Keratinocyte (primary cell): ENCODE measurements around the gene MED15. TPM values are rescaled to one million over a fixed set of nuclear protein-coding genes. Genes with fewer than 3 reads are reported as not detected.
A peak's percentile ranks its signal among the peaks of the same experiment; 100 is the strongest.

Source experiments
- DNase-seq: peaks from one replicate; pipeline ENCODE4 v3.0.0-alpha.2; 2011; ENCODE audit warnings: low read depth, missing footprints, low spot score
- FAIRE-seq: peaks from 2 replicates; lab custom pipeline; 2011; peaks lifted over from hg19 to GRCh38; lab: Jason Lieb, UNC
- H2AFZ ChIP-seq: 2 replicates; pipeline ENCODE4 v1.6.0; 2012; ENCODE audit warnings: low read length, control low read depth, inconsistent platforms; ENCODE audit not compliant: control insufficient read depth
- H3K27ac ChIP-seq: 2 replicates; pipeline ENCODE4 v1.5.1; 2011; ENCODE audit warnings: low read length; ENCODE audit not compliant: control insufficient read depth, insufficient read depth
- H3K27me3 ChIP-seq: 3 replicates; pipeline ENCODE4 v1.6.0; 2011; ENCODE audit warnings: low read length; ENCODE audit not compliant: control insufficient read depth, insufficient read depth; ENCODE audit errors: extremely low read depth
- H3K36me3 ChIP-seq, 2 experiments: 2 replicates in 1 of 2; 3 replicates in 1 of 2; pipeline ENCODE4 v1.5.1; 2011; ENCODE audit warnings: low read length in 2 of 2, mild to moderate bottlenecking in 1 of 2; ENCODE audit not compliant: control insufficient read depth in 2 of 2, insufficient read depth in 2 of 2; ENCODE audit errors: extremely low read depth in 1 of 2
- H3K4me1 ChIP-seq: 3 replicates; pipeline ENCODE4 v1.5.1; 2011; ENCODE audit warnings: low read length; ENCODE audit not compliant: control insufficient read depth, insufficient read depth; ENCODE audit errors: extremely low read depth
- H3K4me2 ChIP-seq: 3 replicates; pipeline ENCODE4 v1.6.0; 2011; ENCODE audit warnings: low read depth, low read length; ENCODE audit not compliant: control insufficient read depth, insufficient read depth; ENCODE audit errors: extremely low read depth
- H3K4me3 ChIP-seq, 3 experiments: fragments of 200-600 bp in 1 of 3; sonication (generic) in 1 of 3; 2 replicates in 2 of 3; 3 replicates in 1 of 3; pipeline ENCODE4 v1.5.1; 2011 to 2016; ENCODE audit warnings: low read length in 3 of 3, mild to moderate bottlenecking in 3 of 3, control low read depth in 2 of 3, inconsistent platforms in 1 of 3, low read depth in 1 of 3, mixed read lengths in 1 of 3, mixed run types in 1 of 3, moderate library complexity in 1 of 3; ENCODE audit not compliant: control insufficient read depth in 2 of 3, insufficient read depth in 2 of 3; ENCODE audit errors: extremely low read depth in 1 of 3
- H3K79me2 ChIP-seq: 2 replicates; pipeline ENCODE4 v1.6.0; 2012; ENCODE audit warnings: low read length; ENCODE audit not compliant: control insufficient read depth, insufficient read depth
- H3K9ac ChIP-seq: 3 replicates; pipeline ENCODE4 v1.6.0; 2011; ENCODE audit warnings: low read length; ENCODE audit not compliant: control insufficient read depth, insufficient read depth; ENCODE audit errors: extremely low read depth
- H3K9me1 ChIP-seq: 3 replicates; pipeline ENCODE4 v1.6.0; 2011; ENCODE audit warnings: low read length; ENCODE audit not compliant: control insufficient read depth, insufficient read depth; ENCODE audit errors: extremely low read depth
- H3K9me3 ChIP-seq: 2 replicates; pipeline ENCODE4 v1.5.1; 2012; ENCODE audit warnings: low read depth, low read length; ENCODE audit not compliant: control insufficient read depth
- H4K20me1 ChIP-seq: 3 replicates; pipeline ENCODE4 v1.6.0; 2011; ENCODE audit warnings: low read length; ENCODE audit not compliant: control insufficient read depth, insufficient read depth; ENCODE audit errors: extremely low read depth
- EZH2 ChIP-seq: IDR thresholded peaks from one replicate; pipeline ENCODE4 v1.6.1; 2012; ENCODE audit warnings: inconsistent platforms, mild to moderate bottlenecking, low read length, moderate library complexity
- dilution Hi-C: fragments of 300-500 bp; cut with MboI; formaldehyde crosslinking; loops from one replicate; pipeline ENCODE4 v1.7.0; 2020; ENCODE audit warnings: low sequenced_read_pairs; ENCODE audit not compliant: extremely low pct_ligation_motif_present
- polyA plus RNA-seq, 5 experiments: library from polyadenylated mRNA; depleted of rRNA in 3 of 5; stranded (reverse) in 3 of 5; stranded (forward) in 1 of 5; unstranded in 1 of 5; fragments of >200 nt; gene quantifications; 1 replicate in 1 of 5; 2 replicates in 3 of 5; 3 replicates in 1 of 5; pipeline versions ENCODE4 v1.2.1 to v1.2.3, GENCODE V29; 2011 to 2012; ENCODE audit warnings: missing spikeins in 2 of 5, low read depth in 1 of 5, low replicate concordance in 1 of 5
- TF ChIP-seq, protein P1 (sequence below), 3 experiments: IDR thresholded peaks in 1 of 3; conservative IDR thresholded peaks in 1 of 3; optimal IDR thresholded peaks in 1 of 3; 2 replicates in 2 of 3; 3 replicates in 1 of 3; pipeline versions ENCODE3 to v1.5.1; 2011; ENCODE audit warnings: low read length in 3 of 3, mild to moderate bottlenecking in 3 of 3, moderate library complexity in 2 of 3, control low read depth in 1 of 3, inconsistent platforms in 1 of 3; ENCODE audit not compliant: insufficient read depth in 2 of 3; ENCODE audit errors: extremely low read depth in 1 of 3

MED15 gene
- polyA plus RNA-seq, 1 donor (not counting 4 experiments of a cell fraction or from before 2014, with no cell fraction given) = 24.9 TPM

DNA sequence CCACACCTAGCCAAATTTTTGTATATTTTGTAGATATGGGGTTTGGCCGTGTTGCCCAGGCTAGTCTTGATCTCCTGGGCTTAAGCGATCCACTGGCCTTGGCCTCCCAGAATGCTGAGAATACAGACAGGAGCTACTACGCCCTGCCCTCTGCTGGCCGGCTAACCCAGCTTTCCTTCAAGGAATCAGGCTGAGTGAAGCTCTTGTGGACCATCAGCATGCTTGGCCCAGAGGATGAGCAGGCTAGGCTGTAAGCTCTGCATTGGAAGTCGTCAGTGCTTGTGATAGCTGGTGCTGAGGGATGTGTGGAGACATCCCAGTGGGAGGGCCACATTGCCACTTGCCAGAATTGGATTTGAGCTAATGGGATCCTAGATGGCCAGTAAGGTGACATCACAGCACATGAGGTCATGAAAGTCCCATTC lies 60.6 kb downstream of the MED15 start:
- peaks cover 57% of the 10 kb centered on the region for H3K4me1 ChIP-seq
- no peaks in the 10 kb centered on the region for H3K9me3 ChIP-seq
- H3K27me3 ChIP-seq = no peaks in the 10 kb centered on the region
- peaks cover 43 to 65% of the 10 kb centered on the region in 2 experiments for H3K36me3 ChIP-seq
- no peak overlapping the region for H2AFZ ChIP-seq
- peaks cover 22% of the 10 kb centered on the region for H3K79me2 ChIP-seq
- peaks cover 40% of the 10 kb centered on the region for H4K20me1 ChIP-seq
- peak overlapping the region; percentile 29 for H3K4me2 ChIP-seq
- TF ChIP-seq EZH2 = no peak
- TF ChIP-seq, protein P1, sequence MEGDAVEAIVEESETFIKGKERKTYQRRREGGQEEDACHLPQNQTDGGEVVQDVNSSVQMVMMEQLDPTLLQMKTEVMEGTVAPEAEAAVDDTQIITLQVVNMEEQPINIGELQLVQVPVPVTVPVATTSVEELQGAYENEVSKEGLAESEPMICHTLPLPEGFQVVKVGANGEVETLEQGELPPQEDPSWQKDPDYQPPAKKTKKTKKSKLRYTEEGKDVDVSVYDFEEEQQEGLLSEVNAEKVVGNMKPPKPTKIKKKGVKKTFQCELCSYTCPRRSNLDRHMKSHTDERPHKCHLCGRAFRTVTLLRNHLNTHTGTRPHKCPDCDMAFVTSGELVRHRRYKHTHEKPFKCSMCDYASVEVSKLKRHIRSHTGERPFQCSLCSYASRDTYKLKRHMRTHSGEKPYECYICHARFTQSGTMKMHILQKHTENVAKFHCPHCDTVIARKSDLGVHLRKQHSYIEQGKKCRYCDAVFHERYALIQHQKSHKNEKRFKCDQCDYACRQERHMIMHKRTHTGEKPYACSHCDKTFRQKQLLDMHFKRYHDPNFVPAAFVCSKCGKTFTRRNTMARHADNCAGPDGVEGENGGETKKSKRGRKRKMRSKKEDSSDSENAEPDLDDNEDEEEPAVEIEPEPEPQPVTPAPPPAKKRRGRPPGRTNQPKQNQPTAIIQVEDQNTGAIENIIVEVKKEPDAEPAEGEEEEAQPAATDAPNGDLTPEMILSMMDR (optimal IDR thresholded peaks at IDR 0.05 in 1 of 3, IDR thresholded peaks at IDR 0.05 in 1 of 3, conservative IDR thresholded peaks at IDR 0.05 in 1 of 3; ENCODE audit: extremely low read depth in 1 of 3, insufficient read depth in 2 of 3, low read length in 3 of 3) = peak; percentile 38 to 58 (median 57)
- peaks cover 10% of the 10 kb centered on the region for H3K9me1 ChIP-seq
- H3K27ac ChIP-seq = peak overlapping the region; percentile 29
- dilution Hi-C loops = no loop called here
- H3K4me3 ChIP-seq = no peak overlapping the region
- no peak for DNase-seq
- peak overlapping the region; percentile 30 for H3K9ac ChIP-seq
- FAIRE-seq = peak; percentile 23

DNA sequence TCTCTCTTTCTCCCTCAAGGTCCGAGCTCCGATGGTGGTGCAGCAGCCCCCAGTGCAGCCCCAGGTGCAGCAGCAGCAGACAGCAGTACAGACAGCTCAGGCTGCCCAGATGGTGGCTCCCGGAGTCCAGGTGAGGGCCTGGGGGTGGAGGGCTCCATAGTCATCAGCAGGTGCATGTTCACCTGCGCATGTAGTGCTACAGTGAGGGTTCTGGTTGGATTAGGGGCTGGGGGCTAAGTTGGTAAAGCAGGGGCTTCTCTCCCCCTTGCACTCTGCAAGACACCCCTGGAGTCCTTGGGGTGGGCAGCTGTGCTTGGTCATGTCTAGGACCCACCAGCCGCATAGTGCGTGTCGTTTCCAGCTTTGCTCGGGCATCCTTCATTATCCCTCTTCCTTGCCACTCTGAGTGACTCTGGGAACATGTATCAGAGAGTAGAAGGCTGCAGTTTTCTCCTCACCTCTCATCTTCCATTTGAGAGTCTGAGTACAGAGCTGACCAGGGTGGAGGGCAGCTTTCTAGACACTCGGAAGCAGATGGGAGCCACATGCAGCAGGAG lies 61.2 kb downstream of the MED15 start:
- Histone ChIP-seq H3K36me3 (peaks cover 48 to 65% of the 10 kb centered on the region in 2 experiments), H3K9me1 (peaks cover 10% of the 10 kb centered on the region), H3K4me2 (peak overlapping the region; percentile 30), H3K79me2 (peaks cover 24% of the 10 kb centered on the region), H3K27me3 (no peaks in the 10 kb centered on the region), H3K9ac (peak overlapping the region; percentile 43), H3K4me3 (peak overlapping the region in 1 of 3 experiments; percentile 5), H3K27ac (peak overlapping the region; percentile 89), H2AFZ (no peak overlapping the region), H4K20me1 (peaks cover 40% of the 10 kb centered on the region), H3K4me1 (peaks cover 51% of the 10 kb centered on the region), H3K9me3 (no peaks in the 10 kb centered on the region)
- TF ChIP-seq EZH2 = no peak
- TF ChIP-seq, protein P1 (optimal IDR thresholded peaks at IDR 0.05 in 1 of 3, IDR thresholded peaks at IDR 0.05 in 1 of 3, conservative IDR thresholded peaks at IDR 0.05 in 1 of 3; ENCODE audit: extremely low read depth in 1 of 3, insufficient read depth in 2 of 3, low read length in 3 of 3) = no peak
- DNase-seq (no peak), FAIRE-seq (no peak)
- dilution Hi-C loops = no loop called here
